Heart right ventricle (tissue), 16 donors: ENCODE results near the gene MIXL1. TPM values are rescaled to one million over a fixed set of nuclear protein-coding genes. Genes with fewer than 3 reads are reported as not detected.
A peak's percentile ranks its signal among the peaks of the same experiment; 100 is the strongest.

Source experiments
- ATAC-seq, 8 donors: fragments of 200-7000 bp; cut with Tn5 transposase; one replicate each; pipeline ENCODE4 v1.9.1; 2020; ENCODE audit warnings: mild to moderate bottlenecking in 8 of 8, moderate library complexity in 8 of 8, moderate number of reproducible peaks in 1 of 8
- DNase-seq, 2 donors: peaks; one replicate each; pipeline ENCODE4 v3.0.0-alpha.2; 2020
- H3K27ac ChIP-seq, 10 donors: fragments of 200-600 bp; sonication (generic) in 2 of 10; one replicate each; pipeline versions ENCODE4 v1.5.0 to v1.8.0; 2020 to 2022; ENCODE audit warnings: mild to moderate bottlenecking in 3 of 10
- H3K27me3 ChIP-seq, 7 donors: fragments of 200-600 bp; one replicate each; pipeline ENCODE4 v1.8.0; 2021 to 2022; ENCODE audit warnings: mild to moderate bottlenecking in 2 of 7
- H3K36me3 ChIP-seq, 9 donors: fragments of 200-600 bp; sonication (generic) in 1 of 9; one replicate each; pipeline versions ENCODE4 v1.5.0 to v1.8.0; 2020 to 2022; ENCODE audit warnings: mild to moderate bottlenecking in 2 of 9
- H3K4me1 ChIP-seq, 9 donors: fragments of 200-600 bp; sonication (generic) in 1 of 9; one replicate each; pipeline versions ENCODE4 v1.5.0 to v1.8.0; 2020 to 2022; ENCODE audit warnings: mild to moderate bottlenecking in 4 of 9
- H3K4me3 ChIP-seq, 10 donors: fragments of 200-600 bp; sonication (generic) in 2 of 10; one replicate each; pipeline versions ENCODE4 v1.5.0 to v1.8.0; 2020 to 2022; ENCODE audit warnings: mild to moderate bottlenecking in 7 of 10, moderate library complexity in 2 of 10
- H3K9me3 ChIP-seq, 11 donors: fragments of 200-600 bp in 10 of 11; sonication (generic) in 2 of 11; one replicate each; pipeline versions ENCODE4 v1.5.0 to v1.8.0; 2013 to 2022; ENCODE audit warnings: mild to moderate bottlenecking in 2 of 11, control low read depth in 1 of 11, moderate library complexity in 1 of 11
- CTCF ChIP-seq, 9 donors: fragments of 200-600 bp; sonication (generic) in 2 of 9; IDR thresholded peaks; one replicate each; pipeline versions ENCODE4 v1.5.0 to v1.8.0; 2021 to 2022; ENCODE audit warnings: antibody characterized with exemption in 9 of 9, mild to moderate bottlenecking in 5 of 9, moderate library complexity in 1 of 9
- WGBS, 2 donors: extraction: QIAGEN DNeasy Blood & Tissue Kit; methylation state at CpG; one replicate each; pipeline ENCODE4 v1.1.7; 2013; ENCODE audit warnings: inconsistent platforms in 1 of 2; 5-methylcytosine and 5-hydroxymethylcytosine counted together
- intact Hi-C, 10 donors: fragments of 100-400 bp; cut with DNase I; formaldehyde crosslinking; loops; one replicate each; pipeline versions ENCODE4 v1.11.1 to v1.14.2; 2022
- polyA plus RNA-seq, 2 donors: library from polyadenylated mRNA; stranded (reverse); fragments of 200-250 nt; gene quantifications; one replicate each; pipeline ENCODE4 v1.2.3, GENCODE V29; 2013
- total RNA-seq, 10 donors: library from RNA; stranded (reverse); fragmentation: NEBNext Ultra II Directional in 3 of 10; extraction: Animal tissue kit (Norgen Biotek cat#: 25700) in 3 of 10; gene quantifications; one replicate each; pipeline versions ENCODE4 v1.2.1 to v1.2.4, GENCODE V29; 2021 to 2023
- donor health status: Arrhythmogenic right ventricular cardiomyopathy.
- donor health status: ischemic (EF 13 %, LVEDD 7.1; RV severe dilation, severe dysfunction).
- donor health status: healthy with polysubstance abuse.
- donor health status: DM: no; HTN: yes; CAD: no.
- donor health status: DM: no; HTN: no; CAD: no.
- donor health status: ischemic (EF 25% LVEDD 6.9; RV normal size, moderate dysfunction).
- donor health status: ischemic (EF 25% LVEDD 5.7; RV mildly dilated, moderate dysfunction).
- donor health status: healthy.
- donor health status: DM: yes; HTN: yes; CAD: no.
- donor health status: Ischemic cardiomyopathy.
- donor health status: ischemic (EF 35%, LVEDD 5.7; RV mildly dilated, moderate dysfunction).
- donor health status: nonischemic (EF 11% LVEDD 7.7; RV severe dilation, severe dysfunction).
- donor health status: DM: yes; HTN: yes; CAD: no.
- donor health status: PGD.
- donor health status: ischemic (EF 29% LVEDD 5.4; RV normal size, mild dysfunction).
- donor health status: nonischemic (EF 23%, LVEDD 6.1; RV moderate dilation, normal function).

Gene MIXL1
- total and polyA plus RNA-seq, 12 donors: 0.01 to 0.37 (median 0.30) TPM; not detected in 8

GRCh38 chr1:226185141-226186036 lies 38.1 kb upstream of the MIXL1 start:
- 25 to 29% methylated on average over 14 of the region's 14 CpGs for WGBS, 2 donors
- Histone ChIP-seq H3K27ac (peak overlapping the region; percentile 88 to 96 (median 94)), H3K4me1 (peaks cover 9 to 59% (median 52%) of the 10 kb centered on the region in 9 donors)

GRCh38 chr1:226186124-226187018 lies 37.1 kb upstream of the MIXL1 start, which contains the start of gene ACBD3:
ACBD3 (minus strand) TSS chr1:226186741; CDS start chr1:226186675, 66 bp downstream.
- peak in 2 of 9 donors; percentile 10 to 38 for TF ChIP-seq CTCF (IDR thresholded peaks at IDR 0.05)
- Histone ChIP-seq H3K4me1 (peaks cover 9 to 51% (median 47%) of the 10 kb centered on the region in 9 donors), H3K9me3 (no peaks in the 10 kb centered on the region), H3K27ac (peak within 1 kb of the TSS; percentile 88 to 96 (median 94)), H3K4me3 (peak within 1 kb of the TSS; percentile 70 to 99 (median 90)), H3K36me3 (peaks cover 0 to 16% (median 0%) of the 10 kb centered on the region in 9 donors), H3K27me3 (no peaks in the 10 kb centered on the region)
- 0% methylated on average over 61 to 75 of the region's 75 CpGs for WGBS, 2 donors
- peak; percentile 85 to 92 for DNase-seq
- ATAC-seq: peak; percentile 97 to 98 (median 98)
- intact Hi-C loops: loop anchor here in 5 of 10 donors (2.0 to 10.0 kb wide), 4 partner anchors 64 to 124 kb away; partner anchors contain the start of gene H3-3A (in 5 of the 5)

More at GRCh38 chr1:226185141-226186036, 38.1 kb upstream of the MIXL1 start:
- no peak for TF ChIP-seq CTCF (IDR thresholded peaks at IDR 0.05)
- no peak for DNase-seq
- no peak for ATAC-seq
- intact Hi-C loops: loop anchor here in 5 of 10 donors (2.0 to 10.0 kb wide), 4 partner anchors 63 to 123 kb away; partner anchors contain the start of gene H3-3A (in 5 of the 5)
- no peaks in the 10 kb centered on the region for H3K27me3 ChIP-seq
- H3K36me3 ChIP-seq: peaks cover 0 to 23% (median 0%) of the 10 kb centered on the region in 9 donors
- H3K4me3 ChIP-seq: peak overlapping the region; percentile 70 to 99 (median 90)
- no peaks in the 10 kb centered on the region for H3K9me3 ChIP-seq

- H3K4me1 ChIP-seq: peaks cover 6 to 45% (median 41%) of the 10 kb centered on the region in 9 donors
- H3K27ac ChIP-seq: peak overlapping the region; percentile 88 to 96 (median 94)
- TF ChIP-seq CTCF (IDR thresholded peaks at IDR 0.05): no peak
- H3K27me3 ChIP-seq: no peaks in the 10 kb centered on the region
- ATAC-seq (no peak), DNase-seq (no peak)
- 9 to 11% methylated on average over 10 of the region's 10 CpGs for WGBS, 2 donors
- intact Hi-C loops: loop anchor here in 5 of 10 donors (2.0 to 10.0 kb wide), 4 partner anchors 65 to 125 kb away; partner anchors contain the start of gene H3-3A (in 5 of the 5)
- peak overlapping the region; percentile 70 to 99 (median 90) for H3K4me3 ChIP-seq
- peaks cover 0 to 10% (median 0%) of the 10 kb centered on the region in 9 donors for H3K36me3 ChIP-seq
- no peaks in the 10 kb centered on the region for H3K9me3 ChIP-seq
Observed at GRCh38 chr1:226187019-226187322, 36.5 kb upstream of the MIXL1 start.
